Duodenal mucosa (tissue), 2 donors: ENCODE measurements around the gene EHD3.

Experiments
- H3K27ac ChIP-seq: one replicate; pipeline ENCODE4 v1.7.0; 2013; ENCODE audit warnings: low read depth, low read length
- H3K27me3 ChIP-seq, 2 donors: one replicate each; pipeline ENCODE4 v1.7.0; 2013; ENCODE audit warnings: low read length in 2 of 2, control low read depth in 1 of 2; ENCODE audit not compliant: insufficient read depth in 2 of 2, control insufficient read depth in 1 of 2
- H3K36me3 ChIP-seq, 2 donors: one replicate each; pipeline ENCODE4 v1.7.0; 2013; ENCODE audit warnings: low read length in 2 of 2, control low read depth in 1 of 2; ENCODE audit not compliant: insufficient read depth in 2 of 2, control insufficient read depth in 1 of 2
- H3K4me1 ChIP-seq, 2 donors: one replicate each; pipeline ENCODE4 v1.7.0; 2013; ENCODE audit warnings: low read length in 2 of 2, control low read depth in 1 of 2; ENCODE audit not compliant: insufficient read depth in 2 of 2, control insufficient read depth in 1 of 2
- H3K4me3 ChIP-seq, 2 donors: one replicate each; pipeline ENCODE4 v1.7.0; 2013; ENCODE audit warnings: low read length in 2 of 2, low read depth in 1 of 2
- H3K9ac ChIP-seq, 2 donors: one replicate each; pipeline ENCODE4 v1.7.0; 2013; ENCODE audit warnings: low read length in 2 of 2, low read depth in 1 of 2
- H3K9me3 ChIP-seq, 2 donors: one replicate each; pipeline ENCODE4 v1.7.0; 2013; ENCODE audit warnings: low read length in 2 of 2, control low read depth in 1 of 2; ENCODE audit not compliant: control insufficient read depth in 1 of 2

The EHD3 gene

DNA sequence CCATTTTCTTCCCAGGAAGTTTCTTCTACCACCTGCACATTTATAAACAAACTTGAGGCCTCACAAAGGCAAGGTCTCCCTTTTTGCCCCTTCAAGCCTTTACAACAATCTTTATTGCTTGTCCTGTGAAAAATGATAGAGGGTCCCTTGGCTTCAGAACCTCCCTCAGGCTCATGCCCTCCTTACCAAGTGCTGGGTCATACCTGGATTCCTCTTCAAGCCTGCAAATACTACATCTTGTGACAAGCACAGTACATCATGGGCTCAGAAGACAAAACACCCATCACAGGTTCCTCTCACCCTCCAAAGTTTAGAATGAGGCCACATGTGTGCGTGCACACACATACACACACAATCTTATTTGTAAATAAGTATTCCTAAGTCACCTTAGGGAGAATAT lies 25.7 kb upstream of the EHD3 start:
- Histone ChIP-seq H3K9me3 (no peaks in the 10 kb centered on the region), H3K27ac (no peak overlapping the region), H3K27me3 (no peaks in the 10 kb centered on the region), H3K9ac (no peak overlapping the region), H3K4me3 (no peak overlapping the region), H3K36me3 (no peaks in the 10 kb centered on the region), H3K4me1 (no peaks in the 10 kb centered on the region)

DNA sequence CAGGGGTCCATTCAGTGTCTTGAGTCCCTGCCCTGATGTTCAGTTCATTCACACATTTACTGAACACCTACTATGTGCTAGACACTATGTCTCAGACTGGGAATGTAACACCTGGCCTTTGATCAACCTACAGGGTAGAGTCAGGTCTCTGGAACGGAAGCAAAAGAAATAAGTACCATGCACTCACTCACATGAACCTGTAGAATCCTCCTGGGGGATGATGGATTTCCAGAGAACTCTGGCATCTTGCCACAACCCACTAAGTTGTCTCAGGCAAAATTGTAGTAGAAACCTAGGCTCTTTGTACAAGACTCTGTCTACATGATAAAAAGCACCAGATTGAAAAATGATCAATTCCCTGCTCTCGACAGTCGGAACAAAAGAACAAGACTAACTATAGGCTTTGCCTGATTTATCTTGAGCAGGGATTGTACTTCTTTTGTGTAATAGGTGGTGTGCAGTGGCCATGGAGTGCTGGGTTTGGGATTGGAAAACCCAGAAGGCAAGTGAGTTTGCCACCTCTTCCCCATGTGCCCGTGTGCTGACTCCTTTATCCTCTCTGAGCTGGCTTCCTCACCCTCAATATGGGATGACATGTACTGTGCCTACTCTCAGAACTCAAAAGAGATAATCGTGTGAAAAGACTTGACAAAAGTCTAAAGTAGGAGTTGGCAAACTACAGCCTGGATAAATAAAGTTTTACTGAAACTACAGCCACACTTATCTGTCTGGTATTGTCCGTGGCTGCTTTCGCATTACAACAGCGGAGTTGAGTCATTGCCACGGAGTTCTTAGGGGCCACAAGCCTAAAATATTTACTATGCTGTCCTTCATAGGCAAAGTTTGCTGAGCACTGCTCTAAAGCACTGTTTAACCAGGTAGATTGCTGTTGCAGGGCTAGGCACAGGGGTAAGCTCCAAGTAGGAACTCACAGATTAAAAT lies 21.0 kb upstream of the EHD3 start:
- Histone ChIP-seq H3K4me1 (no peaks in the 10 kb centered on the region), H3K4me3 (no peak overlapping the region), H3K9ac (no peak overlapping the region), H3K27ac (no peak overlapping the region), H3K36me3 (no peaks in the 10 kb centered on the region), H3K27me3 (peaks cover 0 to 3% of the 10 kb centered on the region in 2 donors), H3K9me3 (no peaks in the 10 kb centered on the region)

DNA sequence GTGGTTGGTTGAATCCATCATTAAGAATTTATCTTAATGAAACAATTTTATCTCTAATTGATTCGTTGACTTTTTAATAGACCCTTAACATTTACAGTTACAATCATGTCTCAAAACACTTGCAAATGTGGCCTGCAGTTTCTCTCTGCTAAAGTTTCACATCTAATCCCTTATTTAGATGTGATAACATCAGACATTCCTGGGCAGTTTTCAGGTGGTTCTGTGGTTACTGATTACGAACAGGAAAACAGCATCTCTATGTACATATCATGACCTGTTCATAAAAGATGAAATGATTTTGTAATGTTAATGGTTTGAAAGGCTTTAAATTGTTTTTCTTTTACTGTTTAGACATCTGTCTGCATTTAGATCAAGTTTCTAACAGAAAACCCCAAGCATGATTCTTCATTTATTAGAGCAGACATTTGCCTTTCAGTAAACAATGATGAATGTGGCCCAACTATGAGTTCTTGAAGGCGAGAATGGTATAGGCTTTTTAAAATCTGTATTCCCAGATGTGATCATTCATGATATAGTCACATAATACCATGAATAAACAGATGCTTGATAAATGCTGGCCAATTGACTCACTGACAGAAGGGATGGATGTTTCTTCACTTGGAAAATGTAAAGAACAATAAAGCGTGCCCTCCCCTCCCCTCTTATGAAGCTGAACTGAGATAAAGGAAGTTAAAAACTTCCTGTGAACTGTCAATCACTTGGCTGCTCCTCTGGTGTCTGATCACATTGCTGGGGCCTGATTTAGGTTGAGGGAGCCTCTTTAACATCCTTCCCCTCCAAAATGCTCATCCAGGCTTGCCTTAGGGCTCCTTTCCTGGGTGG lies 20.1 kb upstream of the EHD3 start:
- no peaks in the 10 kb centered on the region for H3K9me3 ChIP-seq
- H3K4me3 ChIP-seq = no peak overlapping the region
- H3K27ac ChIP-seq = no peak overlapping the region
- H3K27me3 ChIP-seq = peaks cover 0 to 6% of the 10 kb centered on the region in 2 donors
- peaks cover 0 to 7% of the 10 kb centered on the region in 2 donors for H3K4me1 ChIP-seq
- H3K9ac ChIP-seq = no peak overlapping the region
- no peaks in the 10 kb centered on the region for H3K36me3 ChIP-seq

DNA sequence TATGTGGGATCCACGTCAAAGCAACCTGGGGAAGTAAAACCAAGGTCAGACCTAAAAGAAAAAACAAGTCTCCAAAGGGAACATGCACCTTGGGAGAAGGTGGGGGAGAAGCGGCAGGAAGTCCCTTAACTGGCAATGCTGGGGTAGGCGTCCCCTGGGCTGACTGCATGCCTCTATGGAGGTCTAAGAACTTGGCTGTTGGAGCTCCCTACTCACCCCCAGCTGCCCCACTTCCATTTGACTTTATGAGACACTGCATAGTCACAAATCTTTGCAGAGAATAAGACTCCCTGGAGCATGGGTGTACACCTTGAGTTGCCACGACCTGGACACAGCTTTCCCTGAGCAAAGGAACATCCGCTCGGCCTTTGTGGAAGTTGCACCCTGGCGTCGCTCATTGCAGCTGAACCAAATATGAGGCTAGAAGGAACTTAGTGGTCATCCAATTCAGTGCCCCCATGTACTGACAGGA lies 19.5 kb upstream of the EHD3 start:
- Histone ChIP-seq H3K36me3 (no peaks in the 10 kb centered on the region), H3K4me3 (no peak overlapping the region), H3K4me1 (peaks cover 4 to 8% of the 10 kb centered on the region in 2 donors), H3K27ac (no peak overlapping the region), H3K9ac (no peak overlapping the region), H3K27me3 (peaks cover 0 to 6% of the 10 kb centered on the region in 2 donors), H3K9me3 (no peaks in the 10 kb centered on the region)

DNA sequence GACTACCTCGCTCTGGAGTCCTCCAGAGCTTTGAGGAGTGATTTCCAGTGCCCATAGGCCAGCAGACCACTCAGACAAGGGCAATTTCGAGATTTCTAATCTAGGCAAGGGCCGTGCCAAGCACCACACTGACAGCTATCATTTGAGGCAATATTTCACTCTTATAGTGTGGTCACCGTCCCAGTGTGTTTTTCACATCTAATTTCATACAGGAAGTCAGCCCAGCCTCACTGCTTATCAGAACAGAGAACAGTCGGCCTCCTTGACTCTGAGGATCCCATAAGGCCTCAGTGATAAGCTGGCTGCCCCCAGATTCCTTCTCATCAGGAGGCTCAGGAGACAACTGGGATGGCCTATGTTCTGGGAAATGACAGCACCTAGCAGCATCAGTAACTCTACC lies 17.2 kb upstream of the EHD3 start:
- H3K27me3 ChIP-seq = peaks cover 0 to 6% of the 10 kb centered on the region in 2 donors
- H3K27ac ChIP-seq = no peak overlapping the region
- H3K9me3 ChIP-seq = no peaks in the 10 kb centered on the region
- H3K4me1 ChIP-seq = peaks cover 8 to 9% of the 10 kb centered on the region in 2 donors
- no peaks in the 10 kb centered on the region for H3K36me3 ChIP-seq
- no peak overlapping the region for H3K9ac ChIP-seq
- H3K4me3 ChIP-seq = no peak overlapping the region

DNA sequence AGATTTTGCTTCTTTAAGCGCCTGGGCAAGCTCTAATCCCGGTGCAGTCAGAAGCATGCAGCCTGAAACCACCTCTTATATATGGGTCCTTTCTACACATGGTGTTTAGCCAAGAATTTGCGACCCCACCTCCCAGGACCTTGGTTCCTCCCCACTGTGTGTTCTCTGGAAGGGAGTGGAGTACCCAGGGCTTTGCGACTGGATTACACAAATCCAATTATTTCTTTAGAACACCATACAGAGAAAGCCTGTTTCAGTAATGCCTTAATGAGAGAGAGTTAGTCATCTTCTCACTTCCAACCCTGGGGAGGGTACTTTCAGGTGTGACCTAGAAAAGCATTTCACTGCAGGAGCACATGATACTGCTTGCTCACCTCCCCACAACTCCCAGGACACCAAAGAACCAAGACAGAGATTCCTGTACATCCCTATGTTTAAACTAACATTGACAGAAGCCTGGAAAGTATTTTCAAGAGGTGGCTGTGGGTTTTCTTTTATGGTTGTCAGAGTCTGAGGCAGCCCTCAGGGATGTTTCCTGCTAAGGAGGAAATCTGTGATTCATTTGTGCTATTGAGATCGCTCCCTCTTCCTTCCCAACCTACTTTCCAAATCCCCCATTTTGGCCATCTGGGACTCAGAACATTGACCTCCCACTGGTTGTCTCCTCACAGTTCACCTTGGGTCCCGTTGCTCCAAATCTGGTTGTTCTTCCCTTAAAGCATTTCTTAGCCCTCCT lies 16.3 kb upstream of the EHD3 start, which contains the start of gene CAPN14:
Gene CAPN14, minus strand, starts transcription at position 51 of the 736 bp plus-strand sequence. CDS start 12,068 bp downstream, outside the sequence.
- no peak within 1 kb of the TSS for H3K9ac ChIP-seq
- H3K36me3 ChIP-seq = no peaks in the 10 kb centered on the region
- H3K27me3 ChIP-seq = peaks cover 0 to 9% of the 10 kb centered on the region in 2 donors
- no peaks in the 10 kb centered on the region for H3K9me3 ChIP-seq
- H3K27ac ChIP-seq = no peak within 1 kb of the TSS
- H3K4me1 ChIP-seq = peaks cover 8 to 9% of the 10 kb centered on the region in 2 donors
- H3K4me3 ChIP-seq = no peak within 1 kb of the TSS

DNA sequence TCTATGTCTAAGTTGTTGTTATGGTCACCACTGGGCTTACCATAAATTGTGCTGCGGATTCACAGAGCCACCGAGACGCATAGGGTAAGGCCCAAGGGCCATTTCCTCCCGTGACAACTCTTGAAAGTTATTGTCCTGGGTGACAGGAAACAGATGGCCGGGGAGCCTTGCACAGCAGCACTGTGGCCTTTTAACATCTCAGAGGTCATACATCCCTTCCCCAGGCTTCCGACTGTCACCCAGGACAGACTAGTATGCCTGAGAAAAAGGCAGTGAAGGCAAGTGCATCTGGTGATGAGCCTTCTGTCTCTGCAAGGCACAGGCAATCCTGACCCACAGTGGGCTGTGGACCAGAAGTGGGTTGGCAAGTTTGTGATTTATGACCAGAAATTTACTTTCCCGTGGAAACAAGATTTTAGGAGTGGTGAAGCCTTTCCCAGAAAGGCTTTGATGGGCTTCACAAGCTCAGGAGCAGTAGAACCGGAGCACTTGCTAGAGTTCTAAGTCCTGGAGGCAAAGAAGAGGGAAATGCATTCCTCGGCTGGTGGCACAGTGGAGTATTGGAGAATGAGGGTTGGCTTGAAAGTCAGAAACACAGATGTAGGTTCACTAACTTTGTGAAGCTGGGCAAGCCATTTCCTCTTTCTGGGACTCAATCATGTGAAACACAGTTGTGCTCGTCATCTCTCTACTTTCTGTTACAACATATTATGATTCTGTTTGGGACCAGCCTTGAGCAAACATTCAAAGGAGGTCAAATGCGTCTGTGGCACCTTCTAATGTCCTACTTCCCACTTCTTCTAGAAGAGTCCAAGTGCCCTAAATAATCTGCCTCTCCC lies 14.6 kb upstream of the EHD3 start:
- peaks cover 0 to 9% of the 10 kb centered on the region in 2 donors for H3K27me3 ChIP-seq
- no peak overlapping the region for H3K9ac ChIP-seq
- H3K36me3 ChIP-seq = no peaks in the 10 kb centered on the region
- H3K4me1 ChIP-seq = peaks cover 8 to 9% of the 10 kb centered on the region in 2 donors
- H3K4me3 ChIP-seq = no peak overlapping the region
- H3K27ac ChIP-seq = no peak overlapping the region
- no peaks in the 10 kb centered on the region for H3K9me3 ChIP-seq

DNA sequence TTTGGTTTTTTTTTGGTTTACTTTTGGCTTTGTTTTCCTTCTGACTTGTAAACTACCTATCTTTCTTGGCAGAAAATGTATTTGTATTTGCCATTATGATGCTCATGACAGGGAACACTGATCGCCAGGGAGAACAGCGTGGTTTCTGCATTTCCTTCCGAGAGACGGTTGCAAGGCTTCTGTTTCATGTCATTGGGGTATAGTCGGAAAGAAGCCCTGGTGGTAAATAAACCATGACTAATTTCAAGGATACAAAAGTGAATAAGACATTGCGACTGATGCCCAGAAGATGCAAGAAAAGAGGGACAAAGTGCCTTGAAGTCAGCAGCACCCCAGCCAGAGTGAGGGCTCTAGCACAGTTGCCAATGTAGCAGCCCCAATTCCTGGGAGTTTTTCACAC lies 12.4 kb upstream of the EHD3 start:
- Histone ChIP-seq H3K27ac (no peak overlapping the region), H3K36me3 (no peaks in the 10 kb centered on the region), H3K4me3 (no peak overlapping the region), H3K9ac (no peak overlapping the region), H3K27me3 (peaks cover 0 to 8% of the 10 kb centered on the region in 2 donors), H3K4me1 (peaks cover 8 to 9% of the 10 kb centered on the region in 2 donors), H3K9me3 (no peaks in the 10 kb centered on the region)

DNA sequence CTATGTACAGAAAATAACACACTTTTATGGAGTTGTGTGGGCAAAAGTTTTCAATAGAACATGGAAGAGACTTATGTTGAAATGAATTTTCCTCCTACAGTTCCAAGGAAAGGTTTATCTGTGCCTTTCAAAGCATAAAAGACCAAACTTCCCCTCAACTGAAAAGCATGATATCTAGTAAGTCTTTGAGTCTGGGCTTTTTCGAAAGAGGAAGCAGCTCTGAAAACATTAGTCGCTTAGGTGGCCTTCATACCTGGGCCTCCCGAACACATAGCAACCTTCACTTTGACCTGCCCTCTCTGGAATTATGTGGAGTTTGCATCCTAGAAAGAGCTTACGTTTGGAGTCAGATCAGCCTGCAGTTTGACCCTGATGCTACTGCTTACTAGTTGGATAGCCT lies 11.9 kb upstream of the EHD3 start:
- Histone ChIP-seq H3K4me3 (no peak overlapping the region), H3K27ac (no peak overlapping the region), H3K4me1 (peaks cover 8 to 9% of the 10 kb centered on the region in 2 donors), H3K36me3 (no peaks in the 10 kb centered on the region), H3K27me3 (peaks cover 0 to 7% of the 10 kb centered on the region in 2 donors), H3K9me3 (no peaks in the 10 kb centered on the region), H3K9ac (no peak overlapping the region)
